ENCODE results near the gene DENND4C.
A peak's percentile ranks its signal among the peaks of the same experiment; 100 is the strongest.
"Not testable (repeated sequence)": the region's sequence is repeated elsewhere in the genome, so short reads cannot be mapped to it uniquely, and the experiment has no call there.

Gene DENND4C

GRCh38 chr9:19224563-19224962, 5.9 kb upstream of the DENND4C start:
- no peak for DNase-seq (ENCODE audit: low spot score)

- DNase-seq (ENCODE audit: low spot score) = no peak
Observed at GRCh38 chr9:19229595-19230354, 718 bp upstream of the DENND4C start.

GRCh38 chr9:19231126-19231903, 822 bp downstream of the DENND4C start:
- DNase-seq (ENCODE audit: low spot score) = peak; percentile 32

- peak; percentile 21 for DNase-seq (ENCODE audit: low spot score)
Observed at GRCh38 chr9:19231904-19232822, 1.7 kb downstream of the DENND4C start.

GRCh38 chr9:19232823-19233194, 2.3 kb downstream of the DENND4C start:
- no peak for DNase-seq (ENCODE audit: low spot score)

GRCh38 chr9:19233344-19233743, 2.9 kb downstream of the DENND4C start:
- no peak for DNase-seq (ENCODE audit: low spot score)

GRCh38 chr9:19239955-19240354, 9.5 kb downstream of the DENND4C start:
- no peak for DNase-seq (ENCODE audit: low spot score)

- DNase-seq (ENCODE audit: low spot score) = no peak
Observed at GRCh38 chr9:19241728-19242127, 11.2 kb downstream of the DENND4C start.

GRCh38 chr9:19243366-19244033, 13.0 kb downstream of the DENND4C start:
- DNase-seq (ENCODE audit: low spot score) = no peak

- no peak for DNase-seq (ENCODE audit: low spot score)
Observed at GRCh38 chr9:19246891-19247290, 16.4 kb downstream of the DENND4C start.

- no peak for DNase-seq (ENCODE audit: low spot score)
Observed at GRCh38 chr9:19247420-19247819, 16.9 kb downstream of the DENND4C start.

- DNase-seq (ENCODE audit: low spot score) = not testable (repeated sequence)
Observed at GRCh38 chr9:19250346-19250745, 19.9 kb downstream of the DENND4C start.

GRCh38 chr9:19251203-19251602, 20.7 kb downstream of the DENND4C start:
- DNase-seq (ENCODE audit: low spot score) = not testable (repeated sequence)

GRCh38 chr9:19251622-19252021, 21.1 kb downstream of the DENND4C start:
- not testable (repeated sequence) for DNase-seq (ENCODE audit: low spot score)

GRCh38 chr9:19252174-19252884, 21.8 kb downstream of the DENND4C start:
- no peak for DNase-seq (ENCODE audit: low spot score)

- DNase-seq (ENCODE audit: low spot score) = no peak
Observed at GRCh38 chr9:19252885-19253219, 22.4 kb downstream of the DENND4C start.

GRCh38 chr9:19255112-19255511, 24.6 kb downstream of the DENND4C start:
- no peak for DNase-seq (ENCODE audit: low spot score)

GRCh38 chr9:19255821-19256220, 25.3 kb downstream of the DENND4C start:
- DNase-seq (ENCODE audit: low spot score) = no peak

GRCh38 chr9:19259665-19260255, 29.3 kb downstream of the DENND4C start:
- DNase-seq (ENCODE audit: low spot score) = not testable (repeated sequence)

GRCh38 chr9:19265602-19266001, 35.1 kb downstream of the DENND4C start:
- not testable (repeated sequence) for DNase-seq (ENCODE audit: low spot score)

Measured in globus pallidus (tissue), 1 donor.